Effector memory CD8-positive, alpha-beta T cell (primary cell): ENCODE data around the gene ATXN7.

Source experiments
- ATAC-seq: fragments of 150-1000 bp; cut with Tn5 transposase; replicated peaks from 2 replicates; pipeline ENCODE4 v1.10.0; 2021; ENCODE audit warnings: mild to moderate bottlenecking, moderate library complexity
- DNase-seq, 3 experiments: peaks; one replicate each; pipeline ENCODE4 v3.0.0; 2021
- H3K27ac Mint-ChIP-seq, 2 donors: one replicate each; pipeline ENCODE4 v1.8.0; 2022; ENCODE audit warnings: mild to moderate bottlenecking in 2 of 2, mixed read lengths in 2 of 2, moderate library complexity in 2 of 2
- H3K27me3 Mint-ChIP-seq, 2 donors: one replicate each; pipeline ENCODE4 v1.8.0; 2022; ENCODE audit warnings: mixed read lengths in 2 of 2
- H3K36me3 Mint-ChIP-seq: one replicate; pipeline ENCODE4 v1.8.0; 2022; ENCODE audit warnings: mild to moderate bottlenecking, moderate library complexity, mixed read lengths; ENCODE audit not compliant: insufficient read depth
- H3K4me1 Mint-ChIP-seq, 2 donors: one replicate each; pipeline ENCODE4 v1.8.0; 2022; ENCODE audit warnings: low read depth in 2 of 2, mixed read lengths in 2 of 2
- H3K4me3 Mint-ChIP-seq, 2 donors: one replicate each; pipeline ENCODE4 v1.8.0; 2022; ENCODE audit warnings: mild to moderate bottlenecking in 2 of 2, mixed read lengths in 2 of 2, moderate library complexity in 2 of 2
- H3K9me3 Mint-ChIP-seq, 2 donors: one replicate each; pipeline ENCODE4 v1.8.0; 2022; ENCODE audit warnings: mixed read lengths in 2 of 2

ATXN7 gene

DNA sequence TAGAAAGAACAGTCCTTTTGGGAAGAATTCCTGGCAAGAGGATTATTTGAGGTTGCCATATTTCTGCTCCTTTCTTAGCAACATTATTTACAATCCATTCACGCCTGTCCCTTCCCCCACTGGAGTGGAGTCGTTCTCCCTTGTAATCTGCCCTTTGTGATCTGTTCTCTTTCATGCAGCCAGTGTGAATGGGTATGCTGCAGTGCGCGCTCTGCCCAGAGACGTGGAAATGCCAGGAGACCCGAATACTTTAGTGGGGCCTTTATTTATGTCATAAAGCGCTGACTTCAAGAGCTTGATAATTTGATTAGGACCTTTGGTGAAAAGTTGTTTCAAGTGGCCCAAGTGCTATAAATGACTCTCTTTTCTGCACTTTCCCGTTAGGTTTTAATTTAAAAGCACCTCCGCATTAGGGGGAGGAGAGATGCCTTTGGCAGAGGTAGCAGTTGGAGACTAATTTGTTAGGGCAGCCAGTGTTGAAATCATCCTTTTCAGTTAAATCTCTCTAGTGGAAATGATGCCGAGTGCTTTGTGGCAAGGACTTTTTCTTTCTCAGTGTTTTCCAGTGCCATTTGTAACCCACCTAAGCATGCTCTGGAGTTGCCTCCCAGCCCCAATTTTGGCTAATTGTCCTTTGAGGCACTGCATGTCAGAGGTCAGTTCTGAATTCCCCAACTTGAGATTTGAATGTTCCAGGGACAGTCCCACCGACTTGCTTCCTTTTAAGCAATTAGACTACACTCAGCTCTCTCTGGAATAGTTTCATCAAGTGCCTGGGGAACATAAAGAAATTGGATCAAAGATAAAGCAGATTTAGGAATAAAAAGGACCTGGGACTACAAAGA lies 107.2 kb downstream of the ATXN7 start:
- Mint-ChIP-seq H3K4me3 (peak overlapping the region; percentile 95 to 98), H3K27ac (peak overlapping the region; percentile 98 to 99), H3K36me3 (peaks cover 45% of the 10 kb centered on the region), H3K9me3 (no peaks in the 10 kb centered on the region), H3K4me1 (peaks cover 67 to 79% of the 10 kb centered on the region in 2 donors), H3K27me3 (no peaks in the 10 kb centered on the region)
- ATAC-seq (no peak), DNase-seq (no peak)

DNA sequence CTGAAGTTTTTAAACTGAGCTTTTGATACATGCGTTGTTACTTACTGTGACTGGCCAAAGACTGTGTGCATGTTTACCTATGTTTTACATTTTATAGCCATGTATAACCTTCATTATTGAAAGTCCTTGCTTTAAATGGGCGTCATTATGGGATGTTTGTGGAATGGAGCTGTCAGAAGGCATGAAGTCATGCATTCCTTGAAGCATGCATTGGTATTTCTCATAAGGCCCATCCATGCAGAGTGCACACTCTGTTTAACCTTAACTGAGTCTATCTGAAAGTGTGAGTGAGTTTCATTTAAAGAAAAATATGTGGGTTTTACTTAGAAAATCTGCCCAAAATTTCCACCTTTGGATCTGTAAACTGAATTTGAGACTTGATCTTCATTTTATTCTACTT lies 108.5 kb downstream of the ATXN7 start:
- Mint-ChIP-seq H3K9me3 (no peaks in the 10 kb centered on the region), H3K4me1 (peaks cover 69 to 85% of the 10 kb centered on the region in 2 donors), H3K27me3 (no peaks in the 10 kb centered on the region), H3K36me3 (peaks cover 45% of the 10 kb centered on the region), H3K4me3 (peak overlapping the region; percentile 27 to 98), H3K27ac (peak overlapping the region; percentile 98 to 99)
- no peak for ATAC-seq
- no peak for DNase-seq

DNA sequence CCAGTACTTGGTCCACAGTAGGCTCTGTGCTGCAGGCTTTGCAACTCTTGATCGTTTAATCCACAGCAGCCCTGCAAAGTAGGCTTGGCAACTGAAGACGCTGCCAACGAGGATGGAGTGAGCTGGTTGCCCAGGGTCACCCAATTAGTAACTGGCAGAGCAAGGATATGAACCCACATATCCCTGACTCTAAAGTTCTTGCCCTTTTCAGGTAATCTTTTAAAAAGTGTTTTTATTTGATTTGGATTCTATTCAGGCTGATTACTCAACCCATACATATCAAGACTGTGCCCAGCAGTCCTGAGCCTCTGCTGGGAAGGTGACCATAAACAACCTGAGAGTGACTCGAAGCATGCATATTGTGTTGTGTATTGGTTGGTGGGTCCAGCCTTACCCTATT lies 109.3 kb downstream of the ATXN7 start:
- Mint-ChIP-seq H3K4me1 (peaks cover 70 to 87% of the 10 kb centered on the region in 2 donors), H3K36me3 (peaks cover 42% of the 10 kb centered on the region), H3K27ac (peak overlapping the region; percentile 98 to 99), H3K27me3 (no peaks in the 10 kb centered on the region), H3K9me3 (no peaks in the 10 kb centered on the region), H3K4me3 (peak overlapping the region; percentile 27 to 98)
- no peak for DNase-seq
- ATAC-seq: no peak

DNA sequence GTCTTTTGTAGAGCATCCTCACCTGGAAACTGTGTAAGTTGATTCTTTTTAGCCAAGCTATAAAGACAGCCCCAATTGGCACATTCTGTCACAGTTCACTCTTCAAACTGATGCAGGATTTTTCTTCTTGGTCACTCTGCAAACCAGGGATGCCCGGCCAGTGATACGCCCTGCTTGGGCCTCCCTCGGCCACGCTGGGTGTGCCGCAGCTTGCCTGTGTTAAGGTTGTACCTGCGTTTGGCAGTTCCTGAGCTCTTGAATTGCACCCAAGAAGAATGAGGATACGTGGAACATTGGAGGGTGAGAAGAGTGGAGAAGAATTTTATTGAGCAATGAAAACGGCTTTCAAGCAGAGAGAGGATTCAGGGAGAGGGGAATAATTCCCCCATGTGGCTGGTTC lies 109.7 kb downstream of the ATXN7 start:
- Mint-ChIP-seq H3K9me3 (no peaks in the 10 kb centered on the region), H3K4me1 (peaks cover 66 to 87% of the 10 kb centered on the region in 2 donors), H3K4me3 (peak overlapping the region; percentile 14 to 27), H3K36me3 (peaks cover 38% of the 10 kb centered on the region), H3K27ac (peak overlapping the region; percentile 98 to 99), H3K27me3 (no peaks in the 10 kb centered on the region)
- ATAC-seq: no peak
- DNase-seq: no peak

DNA sequence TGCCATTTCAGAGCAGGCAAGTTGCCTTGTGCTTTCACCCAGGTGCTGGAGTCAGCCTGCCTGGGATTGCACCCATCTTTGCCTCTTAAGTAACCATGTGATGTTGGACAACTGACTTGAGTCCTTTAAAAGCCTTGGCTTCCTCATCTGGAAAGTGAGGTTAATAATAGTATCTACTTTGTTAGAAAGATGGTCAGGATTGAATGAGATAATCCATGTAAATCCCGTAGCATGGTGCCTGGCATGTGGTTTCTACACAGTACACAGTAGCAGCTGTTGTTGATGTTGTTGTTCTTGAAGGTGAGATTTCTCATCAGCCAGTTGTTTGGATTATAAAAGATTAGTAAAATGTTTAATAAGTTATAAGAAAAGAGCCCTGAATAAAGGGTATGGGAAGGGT lies 110.8 kb downstream of the ATXN7 start:
- H3K36me3 Mint-ChIP-seq: peaks cover 35% of the 10 kb centered on the region
- DNase-seq: no peak
- H3K27ac Mint-ChIP-seq: peak overlapping the region; percentile 30 to 99
- H3K27me3 Mint-ChIP-seq: no peaks in the 10 kb centered on the region
- peaks cover 64 to 86% of the 10 kb centered on the region in 2 donors for H3K4me1 Mint-ChIP-seq
- H3K4me3 Mint-ChIP-seq: peak overlapping the region; percentile 11 to 56
- no peaks in the 10 kb centered on the region for H3K9me3 Mint-ChIP-seq
- ATAC-seq: no peak

DNA sequence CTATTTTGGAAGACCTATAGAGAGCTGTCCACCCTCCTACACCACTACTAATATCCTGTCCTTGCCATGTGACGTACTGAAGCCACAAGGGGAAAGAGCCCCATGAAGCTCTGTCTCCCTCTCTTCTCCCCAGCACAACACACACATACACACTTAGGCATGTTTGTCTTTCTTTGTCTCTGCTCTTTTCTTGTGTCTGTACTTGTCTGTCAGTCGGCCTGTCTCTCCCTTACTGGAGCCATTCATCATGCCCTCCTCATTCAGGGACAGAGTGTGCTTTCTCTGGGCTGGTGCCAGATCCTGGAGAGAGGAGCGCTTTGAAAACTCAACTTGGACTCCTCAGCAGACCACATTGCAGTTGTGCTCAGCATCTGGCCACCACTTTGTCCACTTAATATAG lies 112.1 kb downstream of the ATXN7 start:
- H3K9me3 Mint-ChIP-seq: no peaks in the 10 kb centered on the region
- DNase-seq: no peak
- H3K36me3 Mint-ChIP-seq: peaks cover 36% of the 10 kb centered on the region
- peaks cover 64 to 86% of the 10 kb centered on the region in 2 donors for H3K4me1 Mint-ChIP-seq
- H3K27ac Mint-ChIP-seq: peak overlapping the region; percentile 71 to 74
- no peaks in the 10 kb centered on the region for H3K27me3 Mint-ChIP-seq
- H3K4me3 Mint-ChIP-seq: peak overlapping the region; percentile 15 to 63
- ATAC-seq: no peak

DNA sequence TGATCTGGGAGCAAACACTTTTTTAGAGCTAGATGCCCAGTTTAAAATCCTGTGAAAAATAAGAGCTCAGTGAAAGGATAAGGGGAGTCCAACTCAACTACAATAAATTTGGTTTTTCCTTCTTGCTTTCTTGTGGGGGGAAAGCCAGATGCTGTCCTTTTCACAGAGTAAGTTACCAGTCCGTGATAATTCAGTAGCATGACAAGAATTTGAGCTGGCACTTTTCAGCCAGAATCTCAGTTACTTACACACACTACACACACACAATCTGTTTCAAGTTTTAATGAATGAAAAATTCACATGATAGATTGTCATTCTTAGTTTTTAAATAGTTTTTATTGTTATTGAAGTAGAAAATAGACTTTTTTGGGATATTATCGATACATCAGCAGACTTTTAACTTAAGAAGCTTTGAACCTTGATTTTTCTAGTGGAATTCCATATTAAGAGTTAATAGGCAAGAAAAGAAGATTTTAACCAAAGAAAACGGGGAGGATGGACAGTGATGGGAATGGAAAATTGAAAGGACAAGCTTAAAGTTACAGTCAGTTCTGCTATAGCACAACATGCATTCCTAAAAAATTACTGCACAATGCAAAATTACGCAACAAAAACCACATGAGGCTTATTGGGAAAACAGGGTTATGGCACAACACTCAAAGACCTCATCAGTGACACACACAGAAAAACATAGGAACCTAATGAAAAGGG lies 112.6 kb downstream of the ATXN7 start:
- no peak for DNase-seq
- no peaks in the 10 kb centered on the region for H3K27me3 Mint-ChIP-seq
- peak overlapping the region; percentile 95 for H3K27ac Mint-ChIP-seq
- no peak for ATAC-seq
- no peaks in the 10 kb centered on the region for H3K9me3 Mint-ChIP-seq
- peaks cover 58 to 83% of the 10 kb centered on the region in 2 donors for H3K4me1 Mint-ChIP-seq
- peak overlapping the region; percentile 15 to 80 for H3K4me3 Mint-ChIP-seq
- H3K36me3 Mint-ChIP-seq: peaks cover 42% of the 10 kb centered on the region

DNA sequence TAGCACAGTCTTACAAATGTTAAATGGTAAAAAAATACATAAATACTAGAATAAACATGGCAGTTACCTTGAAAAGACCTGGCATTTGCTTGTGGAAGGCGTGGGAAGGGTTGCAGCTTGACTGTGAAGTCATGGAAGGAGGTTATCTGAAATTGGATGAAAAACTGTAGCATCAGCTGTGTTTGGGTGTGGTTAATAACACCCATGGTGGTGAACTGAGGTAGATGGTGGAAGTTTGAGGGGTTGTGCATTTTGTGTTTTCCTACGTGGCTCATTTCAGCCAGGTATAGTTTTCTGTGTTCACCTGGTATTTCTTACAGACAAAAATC lies 113.2 kb downstream of the ATXN7 start:
- H3K9me3 Mint-ChIP-seq: no peaks in the 10 kb centered on the region
- DNase-seq (no peak), ATAC-seq (no peak)
- peaks cover 57 to 82% of the 10 kb centered on the region in 2 donors for H3K4me1 Mint-ChIP-seq
- H3K27me3 Mint-ChIP-seq: no peaks in the 10 kb centered on the region
- peak overlapping the region; percentile 15 to 80 for H3K4me3 Mint-ChIP-seq
- H3K27ac Mint-ChIP-seq: peak overlapping the region; percentile 95
- peaks cover 47% of the 10 kb centered on the region for H3K36me3 Mint-ChIP-seq

DNA sequence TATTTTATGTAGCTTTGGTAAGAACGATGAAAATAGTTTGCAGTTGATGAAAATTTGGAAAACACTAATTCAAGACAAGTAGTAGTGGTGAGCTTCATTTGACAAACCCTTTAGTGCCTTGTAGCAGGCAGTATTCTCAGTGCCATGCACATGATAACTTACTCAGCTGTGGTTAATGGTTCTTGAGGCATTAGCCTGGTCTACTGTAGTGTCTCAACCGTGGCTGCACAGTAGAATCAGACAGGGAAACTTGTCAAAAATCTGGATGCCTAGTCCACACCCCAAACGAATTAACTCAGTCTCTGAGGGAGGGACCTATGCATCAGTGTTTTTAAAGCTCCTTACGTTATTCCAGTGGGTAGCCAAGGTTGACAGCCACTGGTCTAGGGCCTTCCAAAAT lies 114.2 kb downstream of the ATXN7 start:
- Mint-ChIP-seq H3K27ac (peak overlapping the region; percentile 95), H3K36me3 (peaks cover 57% of the 10 kb centered on the region), H3K9me3 (no peaks in the 10 kb centered on the region), H3K27me3 (no peaks in the 10 kb centered on the region), H3K4me1 (peaks cover 53 to 83% of the 10 kb centered on the region in 2 donors), H3K4me3 (peak overlapping the region; percentile 69 to 80)
- ATAC-seq: peak; percentile 29
- DNase-seq: no peak

DNA sequence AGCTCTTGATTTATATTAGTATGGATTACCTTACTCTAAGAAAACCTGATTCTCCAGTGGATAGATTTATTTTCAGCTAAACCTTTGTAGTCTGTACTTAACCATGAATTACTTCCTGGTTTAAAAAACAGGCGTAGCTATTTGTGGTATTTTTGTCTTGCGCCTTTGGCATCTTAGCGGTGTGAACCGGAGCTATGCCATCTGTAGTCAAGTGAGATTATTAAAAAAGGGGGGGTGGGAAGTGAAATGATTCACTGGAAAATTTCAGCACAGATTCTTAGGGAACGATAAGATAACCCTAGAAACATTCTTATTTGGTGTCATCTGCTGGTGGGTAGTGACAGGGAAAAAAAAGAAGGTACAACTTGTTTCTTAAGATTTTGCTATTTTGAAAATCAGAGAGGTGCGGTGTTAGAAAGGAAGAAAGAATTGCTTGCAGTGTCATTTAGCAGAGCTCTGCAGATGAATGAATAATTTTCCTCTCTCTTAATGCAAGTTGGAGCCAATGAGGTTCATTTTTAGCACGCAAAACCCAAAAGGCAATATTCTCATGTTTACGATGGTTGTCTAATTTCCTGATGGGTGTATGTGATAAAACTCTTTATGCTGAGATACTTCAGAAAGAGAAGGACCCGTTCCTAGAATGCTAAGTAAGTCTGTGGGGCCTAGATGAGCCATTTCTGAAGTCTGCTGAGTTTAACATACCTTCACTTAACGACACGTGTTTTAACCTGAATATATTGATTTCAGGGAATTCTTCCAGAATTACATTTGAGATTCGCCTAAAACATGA lies 115.6 kb downstream of the ATXN7 start:
- Mint-ChIP-seq H3K27me3 (no peaks in the 10 kb centered on the region), H3K4me3 (peak overlapping the region; percentile 78 to 80), H3K27ac (peak overlapping the region; percentile 91 to 95), H3K4me1 (peaks cover 45 to 78% of the 10 kb centered on the region in 2 donors), H3K36me3 (peaks cover 62% of the 10 kb centered on the region), H3K9me3 (no peaks in the 10 kb centered on the region)
- DNase-seq (peak; percentile 27 to 43 (median 32)), ATAC-seq (peak; percentile 91)

DNA sequence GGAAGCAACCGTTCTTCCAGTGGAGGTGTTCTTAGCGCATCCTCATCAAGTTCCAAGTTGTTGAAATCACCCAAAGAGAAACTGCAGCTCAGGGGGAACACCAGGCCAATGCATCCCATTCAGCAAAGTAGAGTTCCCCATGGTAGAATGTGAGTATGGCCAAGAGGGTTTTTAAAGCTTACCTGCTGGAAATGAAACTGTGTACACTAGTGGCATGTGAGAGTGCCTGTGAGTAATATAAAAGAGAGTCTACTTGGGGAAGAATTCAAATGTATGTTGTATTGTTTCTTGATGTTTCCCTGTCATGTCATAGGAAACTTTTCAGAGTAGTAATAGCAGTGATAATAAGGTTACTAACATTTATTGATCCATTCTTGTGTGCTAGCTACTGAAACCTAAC lies 116.4 kb downstream of the ATXN7 start:
- DNase-seq (no peak), ATAC-seq (no peak)
- peaks cover 44 to 78% of the 10 kb centered on the region in 2 donors for H3K4me1 Mint-ChIP-seq
- H3K9me3 Mint-ChIP-seq: no peaks in the 10 kb centered on the region
- peak overlapping the region; percentile 78 to 80 for H3K4me3 Mint-ChIP-seq
- H3K27me3 Mint-ChIP-seq: no peaks in the 10 kb centered on the region
- H3K27ac Mint-ChIP-seq: peak overlapping the region; percentile 91 to 95
- peaks cover 62% of the 10 kb centered on the region for H3K36me3 Mint-ChIP-seq

DNA sequence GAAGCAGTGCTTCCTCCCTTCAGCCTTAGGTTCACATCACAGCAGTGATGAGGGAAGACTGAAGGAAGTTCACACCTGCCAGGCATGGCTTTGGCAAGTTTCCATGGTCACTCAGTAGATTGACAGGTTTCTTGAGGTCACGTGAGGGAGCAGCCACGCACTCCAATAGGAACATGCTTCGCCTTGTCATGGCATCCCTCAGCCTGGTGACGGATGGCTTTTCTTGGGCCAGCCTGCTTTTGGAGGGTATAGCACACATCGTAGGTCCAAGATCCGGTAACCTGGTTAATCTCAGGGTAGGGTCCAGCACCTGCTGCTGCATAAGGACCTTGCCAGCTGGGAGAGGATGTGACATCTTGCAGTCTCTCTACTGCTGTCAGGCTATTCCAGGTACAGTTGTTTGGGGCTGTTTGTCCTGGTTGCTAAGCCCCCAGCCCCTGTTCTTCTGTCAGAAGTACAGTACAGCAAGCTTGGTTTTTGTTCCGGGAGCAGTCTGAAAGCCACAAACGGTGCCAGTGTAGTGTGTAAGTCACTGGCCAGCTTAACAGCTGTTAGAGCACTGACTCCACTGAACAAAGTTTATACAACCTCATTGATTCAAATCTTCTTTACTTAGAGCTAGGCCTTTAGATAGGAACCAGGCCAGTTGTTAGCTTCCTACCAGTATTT lies 117.3 kb downstream of the ATXN7 start:
- Mint-ChIP-seq H3K9me3 (no peaks in the 10 kb centered on the region), H3K27ac (peak overlapping the region; percentile 91 to 95), H3K4me3 (no peak overlapping the region), H3K36me3 (peaks cover 70% of the 10 kb centered on the region), H3K4me1 (peaks cover 45 to 81% of the 10 kb centered on the region in 2 donors), H3K27me3 (no peaks in the 10 kb centered on the region)
- DNase-seq: no peak
- no peak for ATAC-seq

DNA sequence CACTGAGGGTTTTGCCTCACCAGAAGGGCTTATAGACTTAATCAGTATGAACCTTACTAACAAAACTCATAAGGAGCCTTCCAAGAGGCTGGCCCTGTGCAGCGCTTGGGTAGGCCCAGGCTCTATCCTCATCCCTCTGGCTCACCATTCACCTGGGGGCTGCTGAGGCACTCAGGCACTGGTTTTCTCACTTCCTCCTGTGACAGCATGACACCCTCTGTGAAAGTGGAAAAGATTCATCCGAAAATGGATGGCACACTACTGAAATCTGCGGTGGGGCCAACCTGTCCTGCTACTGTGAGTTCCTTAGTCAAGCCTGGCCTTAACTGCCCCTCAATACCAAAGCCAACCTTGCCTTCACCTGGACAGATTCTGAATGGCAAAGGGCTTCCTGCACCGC lies 118.3 kb downstream of the ATXN7 start:
- H3K36me3 Mint-ChIP-seq: peaks cover 71% of the 10 kb centered on the region
- H3K4me1 Mint-ChIP-seq: peaks cover 41 to 75% of the 10 kb centered on the region in 2 donors
- no peaks in the 10 kb centered on the region for H3K9me3 Mint-ChIP-seq
- H3K4me3 Mint-ChIP-seq: no peak overlapping the region
- no peaks in the 10 kb centered on the region for H3K27me3 Mint-ChIP-seq
- no peak for ATAC-seq
- peak overlapping the region; percentile 89 to 95 for H3K27ac Mint-ChIP-seq
- no peak for DNase-seq
